Measurements from ENCODE around the gene FANCD2.
"Not testable (repeated sequence)": the region's sequence is repeated elsewhere in the genome, so short reads cannot be mapped to it uniquely, and the experiment has no call there.

Gene FANCD2

GRCh38 chr3:10088256-10088655 lies 62.0 kb downstream of the FANCD2 start:
- TF ChIP-seq, protein P1, sequence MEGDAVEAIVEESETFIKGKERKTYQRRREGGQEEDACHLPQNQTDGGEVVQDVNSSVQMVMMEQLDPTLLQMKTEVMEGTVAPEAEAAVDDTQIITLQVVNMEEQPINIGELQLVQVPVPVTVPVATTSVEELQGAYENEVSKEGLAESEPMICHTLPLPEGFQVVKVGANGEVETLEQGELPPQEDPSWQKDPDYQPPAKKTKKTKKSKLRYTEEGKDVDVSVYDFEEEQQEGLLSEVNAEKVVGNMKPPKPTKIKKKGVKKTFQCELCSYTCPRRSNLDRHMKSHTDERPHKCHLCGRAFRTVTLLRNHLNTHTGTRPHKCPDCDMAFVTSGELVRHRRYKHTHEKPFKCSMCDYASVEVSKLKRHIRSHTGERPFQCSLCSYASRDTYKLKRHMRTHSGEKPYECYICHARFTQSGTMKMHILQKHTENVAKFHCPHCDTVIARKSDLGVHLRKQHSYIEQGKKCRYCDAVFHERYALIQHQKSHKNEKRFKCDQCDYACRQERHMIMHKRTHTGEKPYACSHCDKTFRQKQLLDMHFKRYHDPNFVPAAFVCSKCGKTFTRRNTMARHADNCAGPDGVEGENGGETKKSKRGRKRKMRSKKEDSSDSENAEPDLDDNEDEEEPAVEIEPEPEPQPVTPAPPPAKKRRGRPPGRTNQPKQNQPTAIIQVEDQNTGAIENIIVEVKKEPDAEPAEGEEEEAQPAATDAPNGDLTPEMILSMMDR (IDR thresholded peaks at IDR 0.05; ENCODE audit: low read depth, low read length): no peak
- H3K36me3 ChIP-seq: no peaks in the 10 kb centered on the region
- no peak for DNase-seq

DNA sequence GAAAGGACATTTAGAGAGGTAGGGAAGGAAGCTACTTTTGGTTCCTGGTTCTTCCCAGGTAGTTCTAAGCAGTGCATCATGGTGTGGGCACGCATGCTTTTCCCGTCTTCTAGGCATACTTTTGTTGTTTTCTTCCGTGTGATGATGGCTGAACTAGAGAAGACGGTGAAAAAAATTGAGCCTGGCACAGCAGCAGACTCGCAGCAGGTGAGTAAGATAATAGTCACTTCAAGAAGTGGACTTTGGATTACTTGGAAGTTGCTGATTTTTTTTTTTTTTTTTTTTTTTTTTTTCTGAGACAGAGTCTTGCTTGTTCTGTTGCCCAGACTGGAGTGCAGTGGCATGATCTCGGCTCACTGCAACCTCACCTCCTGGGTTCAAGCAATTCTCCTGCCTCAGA lies 63.9 kb downstream of the FANCD2 start:
- H3K9me3 ChIP-seq: no peaks in the 10 kb centered on the region
- TF ChIP-seq, protein P1 (IDR thresholded peaks at IDR 0.05; ENCODE audit: low read depth, low read length): no peak
- no peaks in the 10 kb centered on the region for H3K27me3 ChIP-seq
- no peaks in the 10 kb centered on the region for H3K4me1 ChIP-seq
- no peak for DNase-seq
- H3K4me3 ChIP-seq (ENCODE audit: low read depth, low read length): no peak overlapping the region
- H3K36me3 ChIP-seq: no peaks in the 10 kb centered on the region

More at GRCh38 chr3:10088256-10088655, 62.0 kb downstream of the FANCD2 start:
- Histone ChIP-seq H3K4me3 (ENCODE audit: low read depth, low read length) (no peak overlapping the region), H3K27me3 (no peaks in the 10 kb centered on the region), H3K4me1 (no peaks in the 10 kb centered on the region), H3K9me3 (no peaks in the 10 kb centered on the region)

DNA sequence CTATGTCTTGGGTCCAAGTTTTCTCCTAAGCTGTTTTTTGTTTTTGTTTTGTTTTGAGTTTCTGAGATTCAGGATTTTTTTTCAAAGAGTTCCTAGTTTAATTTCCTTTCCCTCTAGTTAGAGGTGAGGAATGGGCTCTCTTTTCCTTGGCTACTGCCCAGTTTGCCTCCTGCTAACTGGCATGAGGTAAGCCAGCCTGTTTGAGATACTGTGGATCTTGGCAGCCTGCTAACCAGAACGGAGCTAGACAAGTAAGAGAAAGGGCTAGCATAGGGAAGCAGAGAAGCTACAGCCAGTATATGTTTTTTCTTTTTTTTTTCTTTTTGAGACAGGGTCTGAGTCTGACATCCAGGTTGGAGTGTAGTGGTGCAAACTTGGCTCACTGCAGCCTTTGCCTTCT lies 64.5 kb downstream of the FANCD2 start:
- not testable (repeated sequence) for DNase-seq; H3K27me3 ChIP-seq; H3K4me1 ChIP-seq; H3K9me3 ChIP-seq; H3K36me3 ChIP-seq; H3K4me3 ChIP-seq (ENCODE audit: low read depth, low read length)

- H3K27me3 ChIP-seq; H3K36me3 ChIP-seq; H3K4me1 ChIP-seq; H3K9me3 ChIP-seq; H3K4me3 ChIP-seq (ENCODE audit: low read depth, low read length); DNase-seq: not testable (repeated sequence)
Observed at GRCh38 chr3:10091387-10091786, 65.2 kb downstream of the FANCD2 start.

- no peaks in the 10 kb centered on the region for H3K4me1 ChIP-seq
- H3K36me3 ChIP-seq: no peaks in the 10 kb centered on the region
- no peaks in the 10 kb centered on the region for H3K9me3 ChIP-seq
- H3K4me3 ChIP-seq (ENCODE audit: low read depth, low read length): no peak overlapping the region
- H3K27me3 ChIP-seq: no peaks in the 10 kb centered on the region
- DNase-seq: no peak
- TF ChIP-seq, protein P1 (IDR thresholded peaks at IDR 0.05; ENCODE audit: low read depth, low read length): no peak
Observed at GRCh38 chr3:10093678-10094077, 67.4 kb downstream of the FANCD2 start.

- no peak for DNase-seq
- no peak overlapping the region for H3K4me3 ChIP-seq (ENCODE audit: low read depth, low read length)
- no peaks in the 10 kb centered on the region for H3K36me3 ChIP-seq
- H3K27me3 ChIP-seq: no peaks in the 10 kb centered on the region
- TF ChIP-seq, protein P1 (IDR thresholded peaks at IDR 0.05; ENCODE audit: low read depth, low read length): no peak
- H3K4me1 ChIP-seq: no peaks in the 10 kb centered on the region
- no peaks in the 10 kb centered on the region for H3K9me3 ChIP-seq
Observed at GRCh38 chr3:10099041-10099440, 72.8 kb downstream of the FANCD2 start.

- H3K4me3 ChIP-seq (ENCODE audit: low read depth, low read length): no peak overlapping the region
- DNase-seq: no peak
- no peaks in the 10 kb centered on the region for H3K9me3 ChIP-seq
- H3K36me3 ChIP-seq: no peaks in the 10 kb centered on the region
- H3K27me3 ChIP-seq: no peaks in the 10 kb centered on the region
- TF ChIP-seq, protein P1 (IDR thresholded peaks at IDR 0.05; ENCODE audit: low read depth, low read length): no peak
- H3K4me1 ChIP-seq: no peaks in the 10 kb centered on the region
Observed at GRCh38 chr3:10106919-10107318, 80.7 kb downstream of the FANCD2 start.
